Activated effector memory CD4-positive, alpha-beta T cell treated with anti-CD3 and anti-CD28 coated beads, Interleukin-2, amount 50 U/mL, for 16 hours (primary cell): Measurements from ENCODE around the gene ITGB2.
"Not testable (repeated sequence)": the region's sequence is repeated elsewhere in the genome, so short reads cannot be mapped to it uniquely, and the experiment has no call there.

ENCODE experiments used
- DNase-seq: peaks from one replicate; pipeline ENCODE4 v3.0.0-alpha.2; 2020

Gene ITGB2

DNA sequence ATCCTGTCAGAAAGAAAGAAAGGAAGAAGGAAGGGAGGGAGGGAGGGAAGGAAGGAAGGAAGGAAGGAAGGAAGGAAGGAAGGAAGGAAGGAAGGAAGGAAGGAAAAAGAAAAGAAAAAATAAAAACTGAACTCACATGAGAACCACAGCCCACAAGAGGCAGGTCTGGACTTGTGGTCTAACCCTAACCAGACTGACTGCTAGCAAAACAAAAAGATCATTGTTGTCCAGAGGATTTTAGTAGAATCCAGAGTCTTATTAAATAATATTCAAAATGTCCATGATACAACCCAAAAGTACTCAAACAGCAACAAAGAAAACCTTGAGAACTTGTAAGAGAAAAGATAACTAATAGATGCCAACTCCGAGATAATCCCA, 4.7 kb upstream of the ITGB2 start:
- DNase-seq = no peak

DNA sequence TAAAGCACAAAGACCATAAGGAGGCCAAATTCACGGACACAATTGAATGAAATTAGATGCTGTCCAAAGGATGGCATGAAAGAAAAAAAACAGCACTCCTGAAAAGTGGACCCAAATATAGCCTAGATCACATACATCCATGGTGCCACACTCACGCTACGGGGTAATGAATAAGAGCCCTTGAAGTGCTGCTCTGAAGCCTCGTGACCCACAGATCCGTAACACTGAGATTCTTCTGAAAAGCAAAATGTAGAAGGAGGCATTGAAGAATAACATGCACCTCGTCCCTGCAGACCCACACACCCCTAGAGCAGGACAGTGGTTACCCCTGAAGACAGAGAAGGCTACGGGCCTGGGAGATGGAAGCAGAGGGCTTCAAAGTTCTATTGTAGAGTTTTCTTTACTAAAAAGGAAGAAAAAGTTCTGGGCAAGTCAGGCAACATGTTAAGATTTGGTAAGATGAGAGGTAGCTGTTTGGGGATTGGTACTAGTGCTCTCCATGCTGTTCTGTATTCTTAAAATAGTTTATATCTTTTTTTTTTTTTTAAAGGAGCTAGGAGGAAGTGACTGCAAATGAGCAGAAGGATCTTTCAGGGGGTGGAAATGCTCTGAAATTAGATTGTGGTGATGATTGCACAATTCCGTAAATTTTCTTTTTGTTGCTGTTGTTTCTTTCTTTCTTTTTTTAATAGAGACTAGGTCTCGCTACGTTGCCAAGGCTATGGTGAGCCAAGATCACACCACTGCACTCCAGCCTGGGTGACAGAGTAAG, 4.1 kb upstream of the ITGB2 start:
- DNase-seq = no peak

DNA sequence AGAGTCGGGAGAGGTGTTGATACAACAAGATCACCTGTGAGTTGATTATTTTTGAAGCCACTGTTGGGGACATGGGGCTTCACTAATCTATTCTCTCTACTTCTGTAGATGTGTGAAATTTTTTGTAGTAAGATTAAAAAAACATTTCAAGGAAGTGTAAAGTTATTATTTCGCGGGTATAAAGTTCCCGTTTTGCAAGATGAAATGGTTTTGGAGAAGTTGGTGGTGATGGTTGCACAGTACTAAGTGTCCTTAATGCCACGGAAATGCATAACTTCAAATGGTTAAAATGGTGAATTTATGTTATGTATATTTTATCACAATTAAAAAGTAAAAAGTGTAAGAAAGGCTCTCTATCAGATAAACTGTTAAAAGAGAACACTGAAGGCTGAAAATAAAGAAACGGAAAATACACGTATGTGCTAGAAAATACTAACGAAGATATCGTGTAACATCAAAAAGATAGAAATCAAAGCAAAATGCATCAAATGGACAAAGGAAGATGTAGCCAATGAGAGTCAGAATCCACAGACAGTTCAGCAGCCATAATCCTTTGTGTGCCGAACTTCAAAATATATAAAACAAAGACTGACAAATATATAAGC, 2.9 kb upstream of the ITGB2 start:
- DNase-seq = no peak

DNA sequence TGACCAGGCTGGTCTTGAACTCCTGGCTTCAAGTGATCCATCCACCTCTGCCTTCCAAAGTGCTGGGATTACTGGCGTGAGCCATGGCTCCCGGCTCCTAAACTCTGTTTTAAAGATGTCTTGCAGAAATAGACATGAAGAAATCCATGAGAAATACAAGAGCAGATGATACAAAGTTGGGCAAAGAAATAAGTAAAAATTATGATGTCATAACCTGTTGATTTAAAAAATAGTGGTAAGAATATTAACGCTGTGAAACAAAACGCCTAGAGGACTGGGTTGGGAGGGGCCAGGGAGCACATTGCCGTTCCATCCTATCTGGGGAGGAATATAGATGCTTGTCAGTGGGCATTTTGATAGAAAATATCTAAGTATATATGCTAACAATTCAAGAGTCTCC, 1.2 kb upstream of the ITGB2 start:
- DNase-seq = no peak

DNA sequence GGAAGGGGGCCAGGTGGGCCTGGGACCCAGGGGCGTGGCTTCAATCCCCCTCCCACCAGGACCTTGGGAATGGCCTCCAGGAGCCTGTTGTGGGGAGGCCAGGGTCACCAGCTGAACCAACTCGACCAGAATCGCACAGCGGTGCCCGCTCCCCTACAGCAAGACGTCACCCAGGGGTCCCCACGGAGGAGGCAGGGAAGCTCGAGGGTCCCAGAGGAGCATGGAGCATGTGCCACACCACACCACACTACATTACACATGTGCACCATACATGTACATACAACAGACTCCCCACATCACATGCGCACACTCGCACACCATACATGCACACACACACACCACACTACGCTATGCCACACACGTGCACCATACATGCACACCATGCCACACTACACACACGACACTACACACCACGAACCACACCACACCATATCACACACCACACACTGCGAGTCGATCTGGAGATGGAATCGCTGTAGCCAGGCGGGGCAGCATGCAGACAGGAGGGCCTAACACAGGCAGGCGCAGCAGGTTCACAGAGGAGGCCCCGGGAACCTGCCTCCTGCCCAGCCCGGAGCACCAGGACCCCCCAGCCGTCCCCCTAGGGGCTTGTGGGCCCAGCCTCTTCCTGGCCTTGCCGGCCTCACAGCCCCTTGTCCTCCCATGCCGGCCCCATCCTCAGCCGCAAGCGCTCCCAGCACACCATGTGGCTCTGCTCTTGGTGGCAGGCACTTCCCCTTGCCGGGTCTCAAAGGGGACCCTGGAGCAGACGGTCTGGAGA, 596 bp downstream of the ITGB2 start:
- DNase-seq = peak; percentile 70

DNA sequence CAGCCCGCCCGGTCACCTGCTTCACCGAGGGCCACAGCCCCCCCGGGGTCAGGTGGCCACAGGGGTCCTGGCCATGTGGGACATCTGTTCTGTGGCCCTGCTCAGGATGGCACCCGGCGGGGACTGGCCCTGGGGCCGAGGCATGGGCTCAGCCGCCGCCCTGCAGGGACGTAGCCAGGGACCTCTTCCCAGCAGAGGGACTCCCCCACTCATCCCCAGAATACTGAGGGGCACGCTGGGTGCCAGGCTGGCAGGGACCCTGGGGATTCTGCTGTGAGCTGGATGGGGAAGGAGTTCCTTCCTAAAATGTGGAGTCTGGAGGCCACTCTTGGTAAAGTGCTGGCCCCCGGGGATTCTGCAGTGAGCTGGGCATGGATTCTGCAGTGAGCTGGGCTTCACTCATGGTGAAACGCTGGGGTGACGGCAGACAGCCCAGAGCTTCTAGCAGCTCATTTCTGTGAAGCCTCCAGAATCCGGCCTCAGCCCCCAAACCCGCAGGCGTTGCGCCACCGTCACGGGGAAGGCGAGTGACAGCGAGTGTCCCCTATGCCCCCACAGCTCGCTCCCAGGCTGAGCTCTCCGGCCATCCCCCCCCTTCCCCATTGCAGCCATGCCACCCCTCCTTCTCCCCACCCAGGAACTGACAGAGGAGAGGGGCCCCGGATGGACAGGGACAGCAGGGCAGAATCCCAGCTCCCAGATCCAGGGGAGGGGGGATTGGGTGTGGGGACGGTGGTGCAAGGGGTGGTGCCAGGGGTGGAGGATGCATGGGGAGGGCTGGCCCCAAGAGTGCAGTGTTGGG, 1.4 kb downstream of the ITGB2 start:
- no peak for DNase-seq

DNA sequence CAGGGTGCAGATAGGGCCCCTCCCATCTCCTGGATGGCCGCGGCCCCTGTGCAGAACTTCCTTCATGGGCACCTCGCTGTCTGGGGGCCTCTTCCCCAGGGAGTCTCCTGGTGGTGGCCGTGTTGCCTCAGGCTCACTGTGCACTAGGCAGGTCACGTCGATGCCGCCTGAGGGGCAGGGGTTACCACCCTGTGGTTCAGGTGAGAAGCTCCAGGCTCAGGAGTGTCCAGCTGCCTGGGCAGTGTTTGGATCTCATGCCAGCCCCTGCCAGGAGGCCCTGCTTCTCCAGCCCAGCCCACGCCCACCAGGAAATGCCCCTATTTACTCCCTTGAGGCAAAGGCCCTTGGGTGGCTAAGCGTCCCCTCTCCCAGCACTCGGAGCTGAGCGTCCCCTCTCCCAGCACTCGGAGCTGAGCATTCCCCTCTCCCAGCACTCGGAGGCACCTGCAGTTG, 2.1 kb downstream of the ITGB2 start:
- no peak for DNase-seq

DNA sequence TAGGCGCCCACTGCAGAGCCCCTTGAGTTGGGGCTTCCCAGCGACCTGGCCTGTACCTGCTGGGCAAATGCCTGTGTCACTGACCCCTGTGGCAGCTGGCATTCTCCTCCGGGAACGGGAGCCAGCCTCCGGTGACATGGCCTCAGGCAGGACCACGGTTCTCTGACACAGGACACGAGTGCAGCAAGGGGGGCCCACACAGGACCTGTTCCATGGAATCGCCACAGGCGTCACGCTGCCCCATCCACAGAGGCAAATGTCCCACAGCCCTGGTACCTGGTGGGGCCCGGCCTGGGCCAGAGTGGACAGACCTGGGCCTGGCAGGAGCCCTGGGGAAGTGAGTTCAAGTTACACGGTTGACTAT, 2.6 kb downstream of the ITGB2 start:
- DNase-seq = no peak

DNA sequence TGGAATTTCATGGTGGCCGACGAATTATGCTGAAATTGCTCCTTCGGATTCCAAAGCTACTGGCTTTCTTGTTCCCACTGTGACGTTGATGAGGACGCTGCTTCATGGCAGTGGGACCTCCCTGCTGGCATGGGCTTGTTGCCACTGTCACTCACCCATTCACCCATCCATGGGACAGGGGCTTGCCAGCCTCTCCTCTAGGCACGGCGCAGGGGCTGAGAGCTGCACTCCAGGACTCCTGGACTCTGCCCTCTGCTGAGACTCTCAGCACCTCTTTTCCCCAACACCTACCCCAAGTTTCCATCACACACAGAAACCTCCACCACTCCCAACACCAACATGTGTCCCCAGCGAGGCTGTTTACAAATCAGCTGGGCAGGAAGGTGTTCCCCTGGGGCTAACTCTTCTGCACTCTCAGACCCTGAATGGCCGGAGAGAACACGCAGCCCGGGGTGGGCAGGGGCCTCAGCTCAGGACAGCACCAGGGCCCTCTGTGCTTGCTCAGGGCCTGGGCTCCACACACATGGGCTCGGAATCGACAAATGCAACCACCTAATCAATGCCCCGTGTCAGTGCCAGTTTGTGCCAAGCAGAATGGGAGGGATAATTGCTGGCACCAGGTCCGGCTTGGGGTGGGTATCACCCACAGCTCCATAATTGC, 3.1 kb downstream of the ITGB2 start:
- no peak for DNase-seq

DNA sequence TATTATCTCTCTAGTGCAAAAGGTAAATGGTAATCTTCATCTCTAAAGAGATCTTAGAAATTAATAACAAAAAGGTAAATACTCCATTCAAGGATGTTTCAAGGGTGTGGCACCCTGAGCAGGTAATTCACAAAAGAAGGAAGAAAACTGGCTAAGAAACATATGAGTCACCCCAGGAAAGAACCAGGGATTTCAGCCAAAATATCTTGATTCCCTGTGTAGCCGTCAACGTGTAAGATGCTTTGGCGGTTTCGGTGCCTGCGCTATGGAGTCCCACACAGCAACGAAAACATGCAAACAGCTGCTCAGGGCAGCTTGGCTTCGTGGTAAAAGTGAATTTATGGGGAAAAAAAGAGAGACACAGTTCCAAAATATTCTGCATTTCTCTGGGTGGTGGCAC, 3.7 kb downstream of the ITGB2 start:
- DNase-seq = no peak

DNA sequence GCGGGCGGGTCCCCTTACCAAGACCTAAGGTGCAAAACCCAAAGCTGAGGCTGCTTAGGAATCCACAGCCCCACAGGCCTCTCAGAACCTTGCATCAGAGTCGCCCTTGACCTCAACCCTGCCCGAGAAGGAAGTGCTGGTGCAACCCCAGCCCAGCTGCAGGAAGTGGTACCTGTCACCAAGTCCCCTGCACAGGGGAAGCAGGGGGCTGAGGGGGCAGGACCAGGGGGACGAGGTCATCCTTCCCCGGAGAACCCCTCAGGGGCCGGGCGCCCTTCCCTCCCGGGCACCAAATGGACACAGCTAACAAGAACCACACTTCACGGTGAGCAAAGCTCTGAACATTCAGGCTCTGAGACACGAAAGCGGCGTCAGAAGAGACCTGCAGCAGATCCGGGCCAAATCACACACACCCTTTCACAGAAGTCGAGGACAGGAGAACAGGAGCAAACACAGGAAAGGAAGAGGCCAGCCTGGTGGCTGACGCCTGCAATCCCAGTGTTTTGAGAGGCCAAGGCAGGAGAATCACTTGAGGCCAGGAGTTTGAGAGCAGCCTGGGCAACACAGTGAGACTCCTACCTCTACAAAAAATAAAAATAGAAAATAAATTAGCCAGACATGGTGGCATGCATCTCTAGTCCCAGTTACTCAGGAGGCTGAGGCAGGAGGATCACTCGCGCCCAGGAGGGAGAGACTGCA, 6.4 kb downstream of the ITGB2 start:
- DNase-seq = peak; percentile 83

DNA sequence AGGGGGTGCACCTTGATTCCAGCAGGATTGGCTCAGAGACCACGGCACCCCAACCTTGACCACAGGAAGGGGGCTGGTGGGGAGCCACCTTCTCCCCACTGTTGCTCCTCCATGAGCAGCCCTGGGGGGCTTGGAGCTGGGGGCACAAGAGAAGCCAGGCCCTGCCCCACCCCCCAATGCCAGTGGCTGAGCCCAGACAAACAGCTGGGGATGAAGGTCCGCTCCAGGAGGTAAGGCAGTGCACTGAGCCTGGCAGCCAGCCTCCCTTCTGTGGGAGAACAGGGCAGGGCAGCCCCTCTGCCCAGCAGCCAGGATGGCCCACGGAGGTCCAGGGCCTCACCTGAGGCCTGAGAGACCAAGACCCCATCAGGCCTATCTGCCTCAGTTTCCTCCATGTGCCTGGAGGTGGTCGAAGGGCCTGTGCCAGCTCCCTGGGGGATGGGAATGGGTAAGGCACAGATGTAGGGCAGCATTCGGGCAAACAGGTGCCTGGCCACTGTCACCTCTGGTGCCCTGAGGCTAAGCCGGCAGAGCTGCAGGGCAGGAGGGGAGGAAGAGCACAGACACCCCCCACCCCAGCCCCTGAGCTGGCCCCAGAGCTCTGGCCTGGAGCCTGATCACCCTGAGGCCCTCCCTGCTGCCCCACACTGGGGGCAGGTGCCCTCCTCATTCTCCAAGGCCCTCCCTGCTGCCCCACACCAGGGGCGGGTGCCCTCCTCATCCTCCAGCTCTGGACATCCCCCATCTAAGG, 7.1 kb downstream of the ITGB2 start:
- DNase-seq = no peak

DNA sequence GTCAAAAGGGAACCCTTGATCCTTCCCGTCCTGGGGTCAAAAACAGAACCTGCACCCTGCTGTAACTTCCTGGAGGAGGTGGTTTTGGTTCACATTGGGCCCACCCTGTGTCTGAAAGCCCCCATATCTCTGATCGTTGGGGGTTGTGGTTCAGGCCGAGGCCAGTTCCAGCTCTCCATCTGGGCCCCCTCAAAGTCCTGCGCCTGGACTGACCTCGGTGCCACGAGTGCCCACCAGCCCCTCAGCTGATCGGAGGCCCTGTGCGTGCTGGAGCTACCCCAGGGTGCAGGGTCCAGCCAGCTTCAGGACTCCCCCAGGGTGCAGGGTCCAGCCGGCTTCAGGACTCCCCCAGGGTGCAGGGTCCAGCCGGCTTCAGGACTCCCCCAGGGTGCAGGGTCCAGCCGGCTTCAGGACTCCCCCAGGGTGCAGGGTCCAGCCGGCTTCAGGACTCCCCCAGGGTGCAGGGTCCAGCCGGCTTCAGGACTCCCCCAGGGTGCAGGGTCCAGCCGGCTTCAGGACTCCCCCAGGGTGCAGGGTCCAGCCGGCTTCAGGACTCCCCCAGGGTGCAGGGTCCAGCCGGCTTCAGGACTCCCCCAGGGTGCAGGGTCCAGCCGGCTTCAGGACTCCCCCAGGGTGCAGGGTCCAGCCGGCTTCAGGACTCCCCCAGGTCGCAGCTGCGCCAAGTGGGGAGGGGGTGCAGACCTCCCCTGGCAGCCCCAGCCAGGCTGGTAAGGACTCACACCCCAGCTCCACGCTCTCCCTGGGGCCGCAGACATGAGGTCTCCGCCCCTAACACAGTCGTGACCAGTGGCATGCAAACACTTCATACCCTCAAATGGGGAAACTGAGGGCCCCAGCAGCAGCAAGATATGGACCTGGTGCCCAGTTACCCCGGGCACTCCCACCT, 7.9 kb downstream of the ITGB2 start:
- DNase-seq = not testable (repeated sequence)

DNA sequence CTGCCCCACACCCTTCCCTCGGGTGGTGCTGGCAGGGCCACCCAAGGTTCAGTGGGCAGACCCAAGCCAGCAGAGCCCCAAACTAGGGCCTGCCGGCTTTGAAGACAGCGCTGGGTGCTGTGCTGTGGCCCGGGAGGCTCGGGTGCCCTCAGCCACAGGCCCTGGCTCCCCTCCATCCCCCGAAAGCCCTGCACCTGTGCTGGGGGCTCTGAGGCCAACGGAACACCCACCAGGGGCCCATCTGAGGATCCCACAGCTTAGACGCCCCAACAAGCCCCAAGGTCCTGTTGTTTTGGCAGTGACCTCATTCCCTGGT, 8.6 kb downstream of the ITGB2 start:
- no peak for DNase-seq

DNA sequence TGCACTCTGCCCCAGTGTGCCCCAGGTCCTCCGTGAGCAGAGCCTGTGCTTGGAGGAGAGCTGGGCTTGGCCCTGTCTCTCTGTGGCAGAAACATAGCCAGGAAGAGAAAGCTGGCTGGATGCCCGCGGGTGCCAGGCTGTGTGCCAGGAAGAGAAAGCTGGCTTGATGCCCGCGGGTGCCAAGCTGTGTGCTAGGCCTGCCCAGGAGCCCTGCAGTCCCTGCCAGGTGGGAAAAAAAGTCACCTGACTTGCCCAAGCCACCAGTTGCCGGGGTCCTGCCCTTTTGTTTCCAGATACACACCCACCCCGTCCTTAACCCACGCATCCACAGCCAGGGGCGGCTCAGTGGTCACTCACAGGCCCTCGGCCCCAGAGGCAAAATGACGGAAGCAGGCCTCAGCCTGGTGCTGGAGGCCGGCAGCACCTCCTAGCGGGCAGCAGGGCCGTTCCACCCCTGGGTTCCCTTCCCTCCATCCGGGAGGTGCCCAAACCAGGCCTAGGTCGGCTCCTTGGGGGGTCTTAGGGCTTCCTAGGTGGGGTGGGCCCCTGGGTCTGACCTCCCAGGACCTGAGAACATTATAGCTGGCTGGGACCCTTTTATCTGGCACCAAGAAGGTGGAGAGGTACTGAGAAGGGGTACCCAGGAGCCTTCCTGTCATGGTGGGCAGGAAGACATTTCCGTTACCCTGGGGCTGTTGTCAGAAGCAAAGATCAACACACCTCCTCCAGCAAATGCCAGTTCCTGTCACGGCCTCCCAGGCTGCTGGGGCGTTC, 9.1 kb downstream of the ITGB2 start:
- peak; percentile 83 for DNase-seq

DNA sequence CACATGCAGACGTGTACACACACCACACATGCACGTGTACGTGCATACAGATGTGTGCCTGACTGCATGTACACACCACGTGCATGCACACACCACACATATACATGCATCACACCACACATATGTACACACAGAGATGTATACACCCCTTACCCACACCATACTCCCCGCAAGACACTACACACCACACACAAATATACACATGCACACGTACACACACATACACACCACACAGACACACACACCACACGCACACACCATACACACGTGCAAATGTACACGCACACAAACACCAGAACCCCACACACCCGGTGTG, 9.7 kb downstream of the ITGB2 start:
- DNase-seq = no peak

DNA sequence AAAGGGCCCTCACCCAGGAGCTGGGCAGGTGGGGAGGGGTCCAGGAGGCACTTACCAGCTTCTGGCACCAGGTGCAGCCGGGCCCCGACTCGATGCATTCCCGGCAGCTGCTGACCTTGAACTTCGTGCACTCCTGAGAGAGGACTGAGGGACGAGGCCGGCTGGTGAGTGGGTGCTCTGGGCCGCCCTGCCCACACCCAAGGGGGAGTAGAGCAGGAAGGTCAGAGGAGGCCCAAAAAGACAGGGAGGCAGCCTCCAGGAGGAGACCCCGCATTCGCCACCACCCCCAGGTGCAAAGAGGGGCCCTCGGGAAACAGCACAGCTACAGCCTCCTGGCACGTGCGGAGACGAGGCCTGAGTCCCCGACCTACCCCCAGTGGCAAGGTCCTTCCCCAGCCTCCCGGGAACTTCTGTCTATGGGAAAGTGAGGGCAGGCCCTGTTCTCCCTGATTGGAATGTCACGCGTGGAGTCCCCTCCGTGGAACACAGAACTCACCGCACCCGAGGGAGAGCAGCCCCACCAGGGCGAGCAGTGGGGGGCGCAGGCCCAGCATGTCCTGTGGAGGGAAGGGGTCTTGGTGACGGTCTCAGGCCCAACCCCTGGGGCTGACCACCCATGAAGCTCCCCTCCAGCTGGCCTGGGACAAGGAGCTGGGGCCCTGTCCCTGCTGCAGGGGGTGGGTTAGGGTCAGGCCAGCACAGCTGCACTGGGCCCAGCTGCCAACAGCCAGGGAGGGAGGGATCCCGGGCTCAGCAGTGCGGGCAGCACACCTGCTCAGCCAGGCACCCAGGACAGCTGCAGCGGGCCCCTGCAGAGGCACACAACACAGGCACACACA, 10.3 kb downstream of the ITGB2 start:
- no peak for DNase-seq

DNA sequence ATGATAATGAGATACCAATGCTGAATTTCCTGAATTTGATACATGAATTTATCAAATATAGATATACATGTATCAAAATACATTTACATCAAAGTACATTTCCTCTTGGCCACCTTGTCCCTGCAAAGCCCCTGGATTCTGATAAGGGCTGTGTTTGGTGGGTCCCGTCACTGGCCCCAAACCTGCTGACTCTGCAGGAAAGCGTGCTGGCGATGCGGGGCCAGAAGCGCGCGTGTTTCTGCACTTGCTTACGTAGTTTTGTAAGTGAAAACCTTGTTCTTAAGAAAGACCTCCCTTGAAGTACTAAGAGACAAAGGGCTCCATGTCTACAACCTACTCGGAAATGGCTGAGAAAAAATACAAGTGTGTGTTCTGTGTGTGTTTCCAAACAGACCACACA, 11.0 kb downstream of the ITGB2 start:
- no peak for DNase-seq

DNA sequence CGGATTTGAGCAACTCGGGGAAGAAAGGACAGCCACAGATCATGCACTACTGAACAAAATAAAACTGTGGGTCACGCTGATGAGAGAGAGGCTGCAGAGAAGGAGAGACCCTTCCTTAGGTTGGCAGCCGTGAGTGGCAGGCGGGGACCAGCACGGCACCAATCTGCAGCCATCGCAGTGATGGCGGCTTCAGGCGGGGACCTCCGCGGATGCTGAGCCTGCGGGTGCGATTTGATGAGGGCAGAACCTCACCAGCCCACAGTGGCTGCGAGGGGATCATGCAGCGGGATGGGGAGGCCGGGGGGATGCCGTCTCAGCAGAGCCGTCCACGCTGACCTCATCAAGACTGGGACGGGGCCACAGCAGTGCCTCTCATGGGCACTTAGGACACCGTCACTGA, 11.8 kb downstream of the ITGB2 start:
- no peak for DNase-seq
